Measurements from ENCODE around the gene ACVR1B. TPM values are rescaled to one million over a fixed set of nuclear protein-coding genes. Genes with fewer than 3 reads are reported as not detected.

ACVR1B gene
- total RNA-seq, 1 donor from 2014 or later: 13.8 TPM

- peaks cover 16% of the 10 kb centered on the region for H3F3A ChIP-seq (ENCODE audit: low read depth)
- H3K36me3 ChIP-seq: no peaks in the 10 kb centered on the region
- H2AFZ ChIP-seq (replicated peaks): no peak overlapping the region
- H4K20me1 ChIP-seq (ENCODE audit: low read depth): peaks cover 11% of the 10 kb centered on the region
- H3K4me2 ChIP-seq: no peak overlapping the region
- Mint-ChIP-seq H3K27ac (no peak overlapping the region), H3K4me3 (no peak overlapping the region), H3K27me3 (ENCODE audit: insufficient read depth, low read depth) (peaks cover 17% of the 10 kb centered on the region), H3K36me3 (peaks cover 1% of the 10 kb centered on the region), H3K4me1 (peaks cover 22% of the 10 kb centered on the region), H3K9me3 (no peaks in the 10 kb centered on the region)
- TF ChIP-seq CTCF (IDR thresholded peaks at IDR 0.05): no peak
- no peak for TF ChIP-seq EZH2phosphoT487 (IDR thresholded peaks at IDR 0.05)
- TF ChIP-seq EZH2 (IDR thresholded peaks at IDR 0.05): no peak
- no peak overlapping the region for H3K9ac ChIP-seq
- peaks cover 5% of the 10 kb centered on the region for H3K4me1 ChIP-seq
- H3K9me3 ChIP-seq (ENCODE audit: low read depth): no peaks in the 10 kb centered on the region
- H3K4me3 ChIP-seq: no peak overlapping the region
- no peak overlapping the region for H3K27ac ChIP-seq
- H3K27me3 ChIP-seq: peaks cover 73% of the 10 kb centered on the region
- no peak for DNase-seq (ENCODE audit: low spot score)
- no peaks in the 10 kb centered on the region for H3K79me2 ChIP-seq (ENCODE audit: low read depth)
Observed at GRCh38 chr12:52018433-52019112, 67.1 kb downstream of the ACVR1B start.

GRCh38 chr12:52019113-52019770 is 67.7 kb downstream of the ACVR1B start:
- peaks cover 3% of the 10 kb centered on the region for H3K4me1 ChIP-seq
- no peak for TF ChIP-seq EZH2 (IDR thresholded peaks at IDR 0.05)
- no peak for TF ChIP-seq CTCF (IDR thresholded peaks at IDR 0.05)
- no peak for TF ChIP-seq EZH2phosphoT487 (IDR thresholded peaks at IDR 0.05)
- no peak overlapping the region for H3K27ac ChIP-seq
- H3K4me2 ChIP-seq: no peak overlapping the region
- DNase-seq (ENCODE audit: low spot score): no peak
- Mint-ChIP-seq H3K27me3 (ENCODE audit: insufficient read depth, low read depth) (peaks cover 15% of the 10 kb centered on the region), H3K4me3 (no peak overlapping the region), H3K9me3 (no peaks in the 10 kb centered on the region), H3K36me3 (no peaks in the 10 kb centered on the region), H3K27ac (no peak overlapping the region), H3K4me1 (peaks cover 26% of the 10 kb centered on the region)
- H3F3A ChIP-seq (ENCODE audit: low read depth): peaks cover 13% of the 10 kb centered on the region
- no peak overlapping the region for H2AFZ ChIP-seq (replicated peaks)
- no peaks in the 10 kb centered on the region for H3K79me2 ChIP-seq (ENCODE audit: low read depth)
- no peaks in the 10 kb centered on the region for H3K36me3 ChIP-seq
- H3K4me3 ChIP-seq: no peak overlapping the region
- no peak overlapping the region for H3K9ac ChIP-seq
- H3K27me3 ChIP-seq: peaks cover 73% of the 10 kb centered on the region
- H3K9me3 ChIP-seq (ENCODE audit: low read depth): no peaks in the 10 kb centered on the region
- peaks cover 7% of the 10 kb centered on the region for H4K20me1 ChIP-seq (ENCODE audit: low read depth)

- Histone ChIP-seq H3K27ac (no peak overlapping the region), H3K79me2 (ENCODE audit: low read depth) (no peaks in the 10 kb centered on the region), H2AFZ (replicated peaks) (peak overlapping the region; percentile 68), H3K4me3 (no peak overlapping the region), H4K20me1 (ENCODE audit: low read depth) (no peaks in the 10 kb centered on the region), H3K27me3 (peaks cover 67% of the 10 kb centered on the region), H3K4me2 (peak overlapping the region; percentile 49), H3K36me3 (no peaks in the 10 kb centered on the region), H3K9ac (no peak overlapping the region), H3F3A (ENCODE audit: low read depth) (peaks cover 14% of the 10 kb centered on the region), H3K9me3 (ENCODE audit: low read depth) (no peaks in the 10 kb centered on the region), H3K4me1 (peaks cover under 1% of the 10 kb centered on the region)
- DNase-seq (ENCODE audit: low spot score): peak; percentile 85
- Mint-ChIP-seq H3K27me3 (ENCODE audit: insufficient read depth, low read depth) (peaks cover 17% of the 10 kb centered on the region), H3K36me3 (no peaks in the 10 kb centered on the region), H3K27ac (no peak overlapping the region), H3K4me3 (peak overlapping the region; percentile 71), H3K9me3 (no peaks in the 10 kb centered on the region), H3K4me1 (peaks cover 37% of the 10 kb centered on the region)
- TF ChIP-seq EZH2phosphoT487 (IDR thresholded peaks at IDR 0.05): no peak
- peak; percentile 84 for TF ChIP-seq CTCF (IDR thresholded peaks at IDR 0.05)
Observed at GRCh38 chr12:52020539-52021336, 69.2 kb downstream of the ACVR1B start.
